K562 (cell line): ENCODE data around the gene TOR1AIP1. TPM values are rescaled to one million over a fixed set of nuclear protein-coding genes. Genes with fewer than 3 reads are reported as not detected.
A peak's percentile ranks its signal among the peaks of the same experiment; 100 is the strongest.

Experiments
- ATAC-seq: fragments of 200-7000 bp; cut with Tn5 transposase; 3 replicates; pipeline ENCODE4 v1.9.1; 2020; ENCODE audit warnings: moderate library complexity
- BruUV-seq: library from RNA; stranded (reverse); fragments of 400-500 nt; replicated peaks from 2 replicates; lab custom pipeline; 2021; lab: Mats Ljungman, UMichigan
- CTCF ChIA-PET: fragments of 300-600 bp; formaldehyde crosslinking; extraction: SDS; loops from one replicate; lab custom pipeline; 2021; ENCODE audit warnings: low intra/inter-chr PET ratio; lab: Yijun Ruan, JAX
- POLR2A ChIA-PET: fragments of 300-600, 350-650 bp; sonication (Branson Sonifier 250); formaldehyde crosslinking; extraction: SDS; loops from one replicate; lab custom pipeline; 2021; ENCODE audit warnings: antibody characterized with exemption, inconsistent platforms; lab: Yijun Ruan, JAX
- DNase-seq, 4 experiments: peaks; one replicate each; pipeline versions ENCODE4 v3.0.0 to v3.0.0-alpha.2; 2011 to 2018; ENCODE audit warnings: low spot score in 3 of 4, mixed read lengths in 3 of 4; ENCODE audit errors: extremely low read depth in 1 of 4
- FAIRE-seq: peaks from 2 replicates; lab custom pipeline; 2011; peaks lifted over from hg19 to GRCh38; lab: Jason Lieb, UNC
- H2AFZ ChIP-seq: 2 replicates; pipeline ENCODE4 v1.6.0; 2011; ENCODE audit warnings: low read depth, low read length, control low read depth, inconsistent platforms
- H3K27ac ChIP-seq: fragments of 200-600 bp; 3 replicates; pipeline ENCODE4 v1.8.0; 2011; ENCODE audit warnings: low read depth, mild to moderate bottlenecking, control low read depth, inconsistent platforms, low read length, moderate library complexity, mixed read lengths; ENCODE audit errors: extremely low read depth
- H3K27me3 ChIP-seq, 2 experiments: fragments of 300-600 bp in 1 of 2; 2 replicates in 1 of 2; 3 replicates in 1 of 2; pipeline versions ENCODE4 v1.6.0 to v1.8.0; 2011; ENCODE audit warnings: inconsistent platforms in 2 of 2, low read length in 2 of 2, mild to moderate bottlenecking in 1 of 2, mixed read lengths in 1 of 2, moderate library complexity in 1 of 2; ENCODE audit not compliant: control insufficient read depth in 2 of 2, insufficient read depth in 2 of 2
- H3K36me3 ChIP-seq: fragments of 300-600 bp; 3 replicates; pipeline ENCODE4 v1.8.0; 2011; ENCODE audit warnings: mild to moderate bottlenecking, low read length, inconsistent platforms; ENCODE audit not compliant: control insufficient read depth, insufficient read depth
- H3K4me1 ChIP-seq, 2 experiments: fragments of 200-600 bp in 1 of 2; replicated peaks in 1 of 2; 2 replicates in 1 of 2; 3 replicates in 1 of 2; pipeline versions ENCODE4 v1.5.1 to v1.8.0; 2011; ENCODE audit warnings: inconsistent platforms in 2 of 2, low read length in 2 of 2, mild to moderate bottlenecking in 1 of 2, mixed read lengths in 1 of 2, moderate library complexity in 1 of 2; ENCODE audit not compliant: control insufficient read depth in 2 of 2, insufficient read depth in 2 of 2
- H3K4me2 ChIP-seq: 2 replicates; pipeline ENCODE4 v1.6.1; 2011; ENCODE audit warnings: low read length, control low read depth, inconsistent platforms, mixed read lengths; ENCODE audit not compliant: insufficient read depth
- H3K4me3 ChIP-seq: fragments of 200-600 bp; sonication (generic), shearing (Covaris generic); 2 replicates; pipeline ENCODE4 v1.5.1; 2016; ENCODE audit warnings: control low read depth, inconsistent platforms
- H3K79me2 ChIP-seq: fragments of 200-600 bp; 3 replicates; pipeline ENCODE4 v1.8.0; 2011; ENCODE audit warnings: low read length, inconsistent platforms; ENCODE audit not compliant: control insufficient read depth, insufficient read depth
- H3K9ac ChIP-seq, 2 experiments: 2 replicates each; pipeline versions ENCODE4 v1.6.0 to v1.6.1; 2011; ENCODE audit warnings: low read depth in 2 of 2, low read length in 2 of 2, control low read depth in 1 of 2, inconsistent platforms in 1 of 2, mild to moderate bottlenecking in 1 of 2, mixed read lengths in 1 of 2; ENCODE audit not compliant: insufficient read depth in 1 of 2
- H3K9me1 ChIP-seq: one replicate; pipeline ENCODE4 v1.6.0; 2011; ENCODE audit warnings: inconsistent platforms, mild to moderate bottlenecking, low read length, moderate library complexity; ENCODE audit not compliant: control insufficient read depth, insufficient read depth
- H3K9me3 ChIP-seq: replicated peaks from 2 replicates; pipeline ENCODE4 v1.5.1; 2011; ENCODE audit warnings: low read depth, low read length, inconsistent platforms; ENCODE audit not compliant: control insufficient read depth, insufficient read depth
- H4K20me1 ChIP-seq: replicated peaks from 2 replicates; pipeline ENCODE4 v1.6.1; 2011; ENCODE audit warnings: low read length, inconsistent platforms, mixed read lengths; ENCODE audit not compliant: control insufficient read depth, insufficient read depth
- CHD4 ChIP-seq: fragments of 200-600 bp; sonication (generic); IDR thresholded peaks from 3 replicates; pipeline ENCODE4 v1.6.1; 2012; ENCODE audit warnings: low read depth, mild to moderate bottlenecking, mixed read lengths, low read length, inconsistent platforms; ENCODE audit not compliant: insufficient read depth, insufficient replicate concordance, poor library complexity, severe bottlenecking
- FOXM1 ChIP-seq, 2 experiments: fragments of 450-650 bp in 1 of 2; sonication (generic) in 1 of 2; formaldehyde crosslinking in 1 of 2; IDR thresholded peaks; 2 replicates each; pipeline versions ENCODE4 v1.6.1 to v1.9.0; 2017 to 2022; ENCODE audit warnings: low read depth in 2 of 2, mild to moderate bottlenecking in 2 of 2, missing genetic modification reagents in 1 of 2, moderate library complexity in 1 of 2
- KLF10 ChIP-seq: fragments of 250-450 bp; sonication (Bioruptor Pico); IDR thresholded peaks from 2 replicates; pipeline ENCODE4 v1.6.1; 2021; ENCODE audit warnings: matching md5 sums
- POLR3A ChIP-seq: IDR thresholded peaks from 2 replicates; pipeline ENCODE4 v1.6.1; 2011; ENCODE audit warnings: borderline replicate concordance, mild to moderate bottlenecking, moderate library complexity; ENCODE audit not compliant: insufficient read length, insufficient read depth; ENCODE audit errors: extremely low read depth
- PRMT5 ChIP-seq: sonication (generic); formaldehyde crosslinking; IDR thresholded peaks from 2 replicates; pipeline ENCODE4 v1.5.0; 2020; ENCODE audit warnings: missing genetic modification reagents
- SP2 ChIP-seq: IDR thresholded peaks from 2 replicates; pipeline ENCODE4 v1.6.1; 2011; ENCODE audit warnings: mild to moderate bottlenecking, low read depth, low read length, moderate library complexity; ENCODE audit not compliant: poor library complexity, severe bottlenecking; ENCODE audit errors: extremely low read depth
- SRF ChIP-seq, 2 experiments: fragments of 250-450, 450-650 bp in 1 of 2; sonication (Bioruptor Pico) in 1 of 2; sonication (generic) in 1 of 2; formaldehyde crosslinking; IDR thresholded peaks; 2 replicates each; pipeline versions ENCODE4 v1.5.0 to v1.5.1; 2020 to 2022; ENCODE audit warnings: mild to moderate bottlenecking in 1 of 2, missing genetic modification reagents in 1 of 2
- TAF9B ChIP-seq: fragments of 450-650 bp; IDR thresholded peaks from 2 replicates; pipeline ENCODE4 v1.6.1; 2018; ENCODE audit warnings: mild to moderate bottlenecking; ENCODE audit not compliant: partially characterized antibody
- TOE1 ChIP-seq, 2 experiments: fragments of 450-650 bp in 1 of 2; sonication (generic) in 1 of 2; formaldehyde crosslinking in 1 of 2; IDR thresholded peaks; 2 replicates each; pipeline versions ENCODE4 v1.7.1 to v1.8.0; 2016 to 2022; ENCODE audit warnings: borderline replicate concordance in 2 of 2, mild to moderate bottlenecking in 2 of 2, antibody characterized with exemption in 1 of 2, inconsistent platforms in 1 of 2, low read depth in 1 of 2, missing genetic modification reagents in 1 of 2, moderate library complexity in 1 of 2
- ZFX ChIP-seq: sonication (generic); formaldehyde crosslinking; IDR thresholded peaks from 2 replicates; pipeline ENCODE4 v1.8.0; 2022; ENCODE audit warnings: mild to moderate bottlenecking, missing genetic modification reagents, moderate library complexity
- ZNF316 ChIP-seq: fragments of 450-650 bp; IDR thresholded peaks from 2 replicates; pipeline ENCODE4 v1.6.1; 2016
- ZNF830 ChIP-seq: fragments of 250-450 bp; sonication (Bioruptor Pico); IDR thresholded peaks from 2 replicates; pipeline ENCODE4 v1.5.0; 2021; ENCODE audit warnings: mild to moderate bottlenecking
- WGBS: fragments of 100-300 bp; shearing (Covaris generic); methylation state at CpG from one replicate; pipeline ENCODE4 v1.1.6; 2016; ENCODE audit warnings: low coverage, mixed read lengths; ENCODE audit not compliant: insufficient coverage; ENCODE audit errors: missing lambda C conversion rate; 5-methylcytosine and 5-hydroxymethylcytosine counted together
- in situ Hi-C: fragments of 300-500 bp; cut with MboI; formaldehyde crosslinking; loops from 4 replicates; pipeline ENCODE4 v1.15.0; 2018; ENCODE audit warnings: inconsistent platforms, mixed read lengths
- intact Hi-C: fragments of 100-400 bp; cut with micrococcal nuclease; formaldehyde crosslinking; loops from 2 replicates; pipeline ENCODE4 v1.14.2; 2022
- polyA plus RNA-seq, 8 experiments: library from polyadenylated mRNA; depleted of rRNA in 4 of 8; stranded (reverse) in 5 of 8; unstranded in 3 of 8; fragments of >200 nt; fragmentation: Nextera tagmentation in 2 of 8; fragmentation: Illumina TruSeq in 1 of 8; extraction: Ambion mirVana in 2 of 8; extraction: Trizol in 1 of 8; gene quantifications; 2 replicates each; pipeline versions ENCODE4 v1.2.1 to v1.2.3, GENCODE V29; 2011 to 2014; ENCODE audit warnings: inconsistent platforms in 1 of 8, missing spikeins in 1 of 8
- total RNA-seq, 7 experiments: library from RNA; depleted of rRNA in 6 of 7; stranded (reverse); fragments of >200 nt in 6 of 7; fragmentation: Illumina TruSeq in 2 of 7; extraction: Trizol in 2 of 7; gene quantifications; 2 replicates each; pipeline versions ENCODE4 v1.2.1 to v1.2.3, GENCODE V29; 2011 to 2021; ENCODE audit warnings: low replicate concordance in 1 of 7
- TF ChIP-seq, protein P1 (sequence below): fragments of 450-650 bp; formaldehyde crosslinking; IDR thresholded peaks from 2 replicates; pipeline ENCODE4 v1.4.0; 2020; ENCODE audit warnings: mild to moderate bottlenecking, moderate library complexity
- TF ChIP-seq, protein P2 (sequence below): fragments of 200-800 bp; sonication (Bioruptor generic); IDR thresholded peaks from 2 replicates; pipeline ENCODE4 v1.6.1; 2017; ENCODE audit warnings: missing genetic modification characterization, missing compliant biosample characterization
- TF ChIP-seq, protein P3 (sequence below): fragments of 450-650 bp; formaldehyde crosslinking; IDR thresholded peaks from 2 replicates; pipeline ENCODE4 v1.4.0; 2022; ENCODE audit warnings: missing genetic modification characterization

The TOR1AIP1 gene
- total and polyA plus RNA-seq, 9 of the 15 experiments (the other 6 are each of a cell fraction or from before 2014, with no cell fraction given) = 18.1 to 46.9 (median 35.5) TPM

DNA sequence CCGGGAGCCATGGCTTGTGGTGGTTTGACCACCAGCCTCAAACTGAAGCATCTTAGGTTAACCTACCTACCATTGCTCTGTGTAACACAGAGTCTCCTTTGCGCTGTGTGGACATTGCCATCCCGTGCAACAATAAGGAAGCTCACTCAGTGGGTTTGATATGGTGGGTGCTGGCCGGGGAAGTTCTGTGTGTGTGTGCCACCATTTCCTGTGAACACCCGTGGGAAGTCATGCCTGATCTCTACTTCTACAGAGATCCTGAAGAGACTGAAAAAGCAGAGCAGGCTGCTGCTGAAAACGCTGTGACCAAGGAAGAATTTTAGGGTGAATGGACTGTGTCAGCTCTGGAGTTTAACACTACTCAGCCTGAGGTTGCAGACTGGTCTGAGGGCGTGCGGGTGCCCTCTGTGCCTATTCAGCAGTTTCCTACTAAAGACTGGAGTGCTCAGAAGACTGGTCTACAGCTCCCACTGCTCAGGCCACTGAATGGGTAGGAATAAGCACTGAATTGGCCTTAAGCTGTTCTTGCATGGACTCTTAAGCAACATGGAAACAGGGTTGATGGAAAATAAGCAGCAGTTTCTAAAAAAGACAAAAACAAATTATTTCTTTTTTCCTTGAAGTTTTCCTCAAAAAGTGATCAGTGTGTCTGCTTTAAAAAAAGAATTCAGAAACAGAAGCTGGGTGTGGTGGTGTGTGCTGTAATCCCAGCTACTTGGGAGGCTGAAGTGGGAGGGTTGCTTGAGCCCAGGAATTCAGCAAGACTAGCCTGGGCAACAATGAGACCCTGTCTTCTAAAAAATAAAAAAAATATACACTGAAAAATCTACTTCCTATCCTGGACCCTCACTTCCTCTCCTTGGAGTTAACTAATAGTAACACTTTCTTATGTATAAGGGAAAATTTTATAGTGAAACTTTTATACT, 87.2 kb downstream of the TOR1AIP1 start:
- H3K9me3 ChIP-seq = peaks cover 6% of the 10 kb centered on the region
- peaks cover 87% of the 10 kb centered on the region for H3K79me2 ChIP-seq
- in situ Hi-C loops (no loop called here), intact Hi-C loops (no loop called here)
- no peak overlapping the region for H3K4me3 ChIP-seq
- ChIA-PET CTCF (interaction anchor here (0.7 kb wide), 1 partner anchor 648 kb away, joined by 3 read pairs; no protein-coding TSS in a partner anchor), POLR2A (interaction anchor here (0.6 to 1.5 kb wide), 3 partner anchors 10 to 174 kb away, joined by 3 to 7 read pairs (median 3); no protein-coding TSS in a partner anchor)
- peak; percentile 26 for ATAC-seq
- no peak for DNase-seq
- FAIRE-seq = no peak
- peaks cover 9% of the 10 kb centered on the region for H3K36me3 ChIP-seq
- WGBS = 72% methylated on average over 8 of the region's 8 CpGs
- no peak overlapping the region for H2AFZ ChIP-seq
- H3K27me3 ChIP-seq = no peaks in the 10 kb centered on the region
- no peak overlapping the region for H3K9ac ChIP-seq
- H3K4me1 ChIP-seq = peaks cover 17 to 18% of the 10 kb centered on the region in 2 experiments; a peak in 4 of 5 replicates
- BruUV-seq = no TSS peak
- no peak overlapping the region for H3K4me2 ChIP-seq
- no peaks in the 10 kb centered on the region for H3K9me1 ChIP-seq
- H3K27ac ChIP-seq = no peak overlapping the region
- H4K20me1 ChIP-seq = peaks cover 12% of the 10 kb centered on the region
- no peak for TF ChIP-seq SP2
- no peak for TF ChIP-seq ZFX (CRISPR knock-in tag)
- TF ChIP-seq FOXM1 (IDR thresholded peaks at IDR 0.05; ENCODE audit: low read depth) = no peak
- TF ChIP-seq FOXM1 (CRISPR knock-in tag; IDR thresholded peaks at IDR 0.05; ENCODE audit: low read depth) = no peak
- no peak for TF ChIP-seq TOE1 (IDR thresholded peaks at IDR 0.05; ENCODE audit: borderline replicate concordance)
- no peak for TF ChIP-seq TOE1 (CRISPR knock-in tag; IDR thresholded peaks at IDR 0.05; ENCODE audit: borderline replicate concordance, low read depth)
- TF ChIP-seq CHD4 = no peak
- TF ChIP-seq, protein P1, sequence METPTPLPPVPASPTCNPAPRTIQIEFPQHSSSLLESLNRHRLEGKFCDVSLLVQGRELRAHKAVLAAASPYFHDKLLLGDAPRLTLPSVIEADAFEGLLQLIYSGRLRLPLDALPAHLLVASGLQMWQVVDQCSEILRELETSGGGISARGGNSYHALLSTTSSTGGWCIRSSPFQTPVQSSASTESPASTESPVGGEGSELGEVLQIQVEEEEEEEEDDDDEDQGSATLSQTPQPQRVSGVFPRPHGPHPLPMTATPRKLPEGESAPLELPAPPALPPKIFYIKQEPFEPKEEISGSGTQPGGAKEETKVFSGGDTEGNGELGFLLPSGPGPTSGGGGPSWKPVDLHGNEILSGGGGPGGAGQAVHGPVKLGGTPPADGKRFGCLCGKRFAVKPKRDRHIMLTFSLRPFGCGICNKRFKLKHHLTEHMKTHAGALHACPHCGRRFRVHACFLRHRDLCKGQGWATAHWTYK = no peak
- TF ChIP-seq, protein P2, sequence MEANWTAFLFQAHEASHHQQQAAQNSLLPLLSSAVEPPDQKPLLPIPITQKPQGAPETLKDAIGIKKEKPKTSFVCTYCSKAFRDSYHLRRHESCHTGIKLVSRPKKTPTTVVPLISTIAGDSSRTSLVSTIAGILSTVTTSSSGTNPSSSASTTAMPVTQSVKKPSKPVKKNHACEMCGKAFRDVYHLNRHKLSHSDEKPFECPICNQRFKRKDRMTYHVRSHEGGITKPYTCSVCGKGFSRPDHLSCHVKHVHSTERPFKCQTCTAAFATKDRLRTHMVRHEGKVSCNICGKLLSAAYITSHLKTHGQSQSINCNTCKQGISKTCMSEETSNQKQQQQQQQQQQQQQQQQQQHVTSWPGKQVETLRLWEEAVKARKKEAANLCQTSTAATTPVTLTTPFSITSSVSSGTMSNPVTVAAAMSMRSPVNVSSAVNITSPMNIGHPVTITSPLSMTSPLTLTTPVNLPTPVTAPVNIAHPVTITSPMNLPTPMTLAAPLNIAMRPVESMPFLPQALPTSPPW (CRISPR knock-in tag) = no peak
- no peak for TF ChIP-seq KLF10
- TF ChIP-seq SRF (CRISPR knock-in tag; IDR thresholded peaks at IDR 0.05) = no peak
- no peak for TF ChIP-seq POLR3A
- TF ChIP-seq, protein P3, sequence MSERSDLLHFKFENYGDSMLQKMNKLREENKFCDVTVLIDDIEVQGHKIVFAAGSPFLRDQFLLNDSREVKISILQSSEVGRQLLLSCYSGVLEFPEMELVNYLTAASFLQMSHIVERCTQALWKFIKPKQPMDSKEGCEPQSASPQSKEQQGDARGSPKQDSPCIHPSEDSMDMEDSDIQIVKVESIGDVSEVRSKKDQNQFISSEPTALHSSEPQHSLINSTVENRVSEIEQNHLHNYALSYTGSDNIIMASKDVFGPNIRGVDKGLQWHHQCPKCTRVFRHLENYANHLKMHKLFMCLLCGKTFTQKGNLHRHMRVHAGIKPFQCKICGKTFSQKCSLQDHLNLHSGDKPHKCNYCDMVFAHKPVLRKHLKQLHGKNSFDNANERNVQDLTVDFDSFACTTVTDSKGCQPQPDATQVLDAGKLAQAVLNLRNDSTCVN (CRISPR knock-in tag) = no peak
- no peak for TF ChIP-seq ZNF830 (CRISPR knock-in tag)
- no peak for TF ChIP-seq TAF9B
- peak; percentile 35; the same call in 1 of the 2 replicates for TF ChIP-seq ZNF316
- no peak for TF ChIP-seq PRMT5 (CRISPR knock-in tag)
